HEK293T (cell line): ENCODE measurements around the gene STK24.

Source experiments
- CTCF ChIA-PET: fragments of 350-600 bp; formaldehyde crosslinking; extraction: SDS; loops from one replicate; lab custom pipeline; 2021; ENCODE audit warnings: antibody characterized with exemption, inconsistent platforms; lab: Yijun Ruan, JAX
- POLR2A ChIA-PET: fragments of 350-600 bp; formaldehyde crosslinking; extraction: SDS; loops from one replicate; lab custom pipeline; 2020; ENCODE audit warnings: antibody characterized with exemption, inconsistent platforms; lab: Yijun Ruan, JAX
- DNase-seq: peaks from one replicate; pipeline ENCODE4 v3.0.0; 2012; ENCODE audit warnings: mixed read lengths; ENCODE audit errors: extremely low spot score
- ARNT ChIP-seq: fragments of 450-650 bp; IDR thresholded peaks from 2 replicates; pipeline ENCODE4 v1.6.1; 2017; ENCODE audit warnings: mild to moderate bottlenecking
- BHLHE40 ChIP-seq: fragments of 450-650 bp; IDR thresholded peaks from 2 replicates; pipeline ENCODE4 v1.6.1; 2016; ENCODE audit warnings: mild to moderate bottlenecking, moderate library complexity, borderline replicate concordance
- CTBP1 ChIP-seq: fragments of 450-650 bp; IDR thresholded peaks from 2 replicates; pipeline ENCODE4 v1.6.1; 2016; ENCODE audit warnings: borderline replicate concordance
- ELF4 ChIP-seq: fragments of 450-650 bp; IDR thresholded peaks from 2 replicates; pipeline ENCODE4 v1.6.1; 2017; ENCODE audit warnings: antibody characterized with exemption
- FOXA1 ChIP-seq: fragments of 450-650 bp; IDR thresholded peaks from 2 replicates; pipeline ENCODE4 v1.6.1; 2016; ENCODE audit warnings: mild to moderate bottlenecking
- FOXK2 ChIP-seq: fragments of 450-650 bp; IDR thresholded peaks from 2 replicates; pipeline ENCODE4 v1.6.1; 2016; ENCODE audit warnings: mild to moderate bottlenecking
- FOXM1 ChIP-seq: fragments of 450-650 bp; IDR thresholded peaks from 2 replicates; pipeline ENCODE4 v1.6.1; 2017; ENCODE audit warnings: mild to moderate bottlenecking, borderline replicate concordance
- HDGF ChIP-seq: fragments of 450-650 bp; IDR thresholded peaks from 2 replicates; pipeline ENCODE4 v1.6.1; 2017; ENCODE audit warnings: antibody characterized with exemption, borderline replicate concordance
- L3MBTL2 ChIP-seq: fragments of 450-650 bp; conservative IDR thresholded peaks from 2 replicates; pipeline ENCODE4 v1.6.1; 2016; ENCODE audit warnings: mild to moderate bottlenecking
- LEF1 ChIP-seq: fragments of 450-650 bp; IDR thresholded peaks from 2 replicates; pipeline ENCODE4 v1.6.1; 2017; ENCODE audit warnings: mild to moderate bottlenecking, borderline replicate concordance
- NFRKB ChIP-seq: fragments of 450-650 bp; IDR thresholded peaks from 2 replicates; pipeline ENCODE4 v1.6.1; 2016; ENCODE audit warnings: mild to moderate bottlenecking, moderate library complexity
- SP1 ChIP-seq: fragments of 450-650 bp; IDR thresholded peaks from 2 replicates; pipeline ENCODE4 v1.6.1; 2017
- SUZ12 ChIP-seq: fragments of 450-650 bp; IDR thresholded peaks from 2 replicates; pipeline ENCODE4 v1.6.1; 2016; ENCODE audit warnings: mild to moderate bottlenecking
- TARDBP ChIP-seq: fragments of 450-650 bp; IDR thresholded peaks from 2 replicates; pipeline ENCODE4 v1.6.1; 2016
- ZNF384 ChIP-seq: fragments of 450-650 bp; IDR thresholded peaks from 2 replicates; pipeline ENCODE4 v1.6.1; 2016
- TF ChIP-seq, protein P1 (sequence below): fragments of 450-650 bp; IDR thresholded peaks from 2 replicates; pipeline ENCODE4 v1.6.1; 2016

STK24 gene

GRCh38 chr13:98514288-98514687, 62.6 kb downstream of the STK24 start:
- no peak for TF ChIP-seq ARNT
- no peak for TF ChIP-seq SUZ12
- TF ChIP-seq HDGF, result no peak
- TF ChIP-seq SP1, result no peak
- TF ChIP-seq LEF1, result no peak
- TF ChIP-seq, protein P1, sequence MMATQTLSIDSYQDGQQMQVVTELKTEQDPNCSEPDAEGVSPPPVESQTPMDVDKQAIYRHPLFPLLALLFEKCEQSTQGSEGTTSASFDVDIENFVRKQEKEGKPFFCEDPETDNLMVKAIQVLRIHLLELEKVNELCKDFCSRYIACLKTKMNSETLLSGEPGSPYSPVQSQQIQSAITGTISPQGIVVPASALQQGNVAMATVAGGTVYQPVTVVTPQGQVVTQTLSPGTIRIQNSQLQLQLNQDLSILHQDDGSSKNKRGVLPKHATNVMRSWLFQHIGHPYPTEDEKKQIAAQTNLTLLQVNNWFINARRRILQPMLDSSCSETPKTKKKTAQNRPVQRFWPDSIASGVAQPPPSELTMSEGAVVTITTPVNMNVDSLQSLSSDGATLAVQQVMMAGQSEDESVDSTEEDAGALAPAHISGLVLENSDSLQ, result no peak
- no peak for TF ChIP-seq FOXK2
- no peak for TF ChIP-seq TARDBP
- no peak for TF ChIP-seq CTBP1
- TF ChIP-seq L3MBTL2, result no peak
- TF ChIP-seq FOXA1, result no peak
- no peak for TF ChIP-seq NFRKB
- no peak for TF ChIP-seq BHLHE40
- POLR2A ChIA-PET, result no interaction called here
- DNase-seq, result no peak
- CTCF ChIA-PET, result no interaction called here

- ChIA-PET CTCF (interaction anchor here (0.6 kb wide), 1 partner anchor 159 kb away, joined by 3 read pairs; no protein-coding TSS in a partner anchor), POLR2A (no interaction called here)
- TF ChIP-seq FOXK2 (no peak), L3MBTL2 (no peak), LEF1 (no peak), CTBP1 (no peak), FOXA1 (no peak), ARNT (no peak), BHLHE40 (no peak), FOXM1 (no peak), HDGF (no peak)
- DNase-seq, result no peak
These were observed 63.1 kb downstream of the STK24 start for GRCh38 chr13:98513837-98514236.

DNA sequence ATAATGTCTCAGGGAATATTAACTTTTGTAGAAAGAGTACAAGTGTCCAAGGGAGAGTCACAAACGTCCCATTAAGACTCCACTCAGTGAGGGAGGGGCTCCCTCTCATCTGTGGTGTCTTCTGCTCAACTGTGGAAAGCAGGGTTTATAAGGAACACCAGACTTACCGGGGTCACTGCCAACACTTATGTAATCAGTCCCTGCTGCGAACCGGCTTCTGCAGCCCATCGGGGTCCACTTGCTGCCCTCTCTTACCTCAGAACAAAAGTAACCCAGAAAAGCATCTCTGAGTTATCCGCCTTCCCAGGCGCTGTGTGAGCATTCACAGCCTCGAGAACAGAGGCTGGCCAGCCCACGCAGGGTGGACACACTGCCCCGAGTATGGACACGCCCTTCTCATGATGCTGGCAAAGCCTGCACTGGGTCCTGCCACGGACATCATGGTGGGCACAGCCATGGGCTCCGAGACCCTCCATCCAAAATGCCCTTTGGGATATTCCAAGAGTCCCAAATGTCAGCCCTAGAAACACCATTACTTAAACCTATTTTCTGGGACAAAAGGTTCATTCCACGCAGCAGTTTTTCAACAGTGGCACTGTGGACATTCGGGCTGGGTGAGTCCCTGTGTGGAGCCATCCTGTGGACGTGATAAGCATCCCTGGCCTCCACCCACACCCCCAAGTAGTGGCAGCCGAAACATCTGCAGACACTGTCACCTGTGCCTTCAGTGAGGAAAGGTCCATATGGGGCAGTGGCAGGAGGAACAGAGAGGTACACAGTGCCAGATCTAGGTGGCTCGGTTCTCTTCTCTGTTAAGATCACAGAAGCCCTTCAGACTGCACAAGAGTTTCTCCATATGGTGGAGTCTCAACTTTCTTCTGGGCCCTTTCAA, 63.9 kb downstream of the STK24 start:
- ChIA-PET CTCF (interaction anchor here (0.6 kb wide), 1 partner anchor 160 kb away, joined by 3 read pairs; no protein-coding TSS in a partner anchor), POLR2A (no interaction called here)
- no peak for TF ChIP-seq TARDBP
- TF ChIP-seq ELF4, result no peak
- TF ChIP-seq ARNT, result no peak
- no peak for TF ChIP-seq SP1
- TF ChIP-seq NFRKB, result no peak
- TF ChIP-seq, protein P1, result no peak
- no peak for TF ChIP-seq BHLHE40
- no peak for TF ChIP-seq SUZ12
- no peak for TF ChIP-seq CTBP1
- no peak for TF ChIP-seq LEF1
- TF ChIP-seq FOXK2, result no peak
- no peak for TF ChIP-seq FOXM1
- no peak for TF ChIP-seq ZNF384
- DNase-seq, result no peak

- POLR2A ChIA-PET, result no interaction called here
- no peak for DNase-seq
- TF ChIP-seq FOXA1 (no peak), BHLHE40 (no peak), ELF4 (no peak), SP1 (no peak), TARDBP (no peak), L3MBTL2 (no peak), LEF1 (no peak), FOXM1 (no peak), SUZ12 (no peak), FOXK2 (no peak), ARNT (no peak), NFRKB (no peak), CTBP1 (no peak), ZNF384 (no peak)
- TF ChIP-seq, protein P1, result no peak
- CTCF ChIA-PET, result no interaction called here
These were observed 65.5 kb downstream of the STK24 start for GRCh38 chr13:98511435-98511834.

DNA sequence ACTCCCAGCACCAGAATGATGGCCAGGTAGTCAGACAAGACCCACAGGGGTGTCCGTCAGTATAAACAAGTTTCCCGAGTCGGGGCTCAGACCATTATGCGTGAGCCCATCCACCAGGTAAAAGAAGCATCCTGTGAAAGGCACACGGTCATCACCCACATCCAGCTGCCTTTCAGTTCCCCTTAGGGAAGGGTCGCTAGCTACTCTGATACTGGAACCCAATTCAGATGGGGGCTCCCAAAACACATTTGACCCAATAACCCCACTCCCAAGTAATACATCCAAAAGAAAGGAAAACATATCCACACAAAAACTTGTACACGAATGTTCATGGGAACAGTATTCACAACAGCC, 66.8 kb downstream of the STK24 start:
- CTCF ChIA-PET, result no interaction called here
- TF ChIP-seq NFRKB (no peak), SP1 (no peak), CTBP1 (no peak), FOXK2 (no peak), ZNF384 (no peak), FOXA1 (no peak), TARDBP (no peak), SUZ12 (no peak), ARNT (no peak)
- no peak for DNase-seq
- POLR2A ChIA-PET, result no interaction called here

DNA sequence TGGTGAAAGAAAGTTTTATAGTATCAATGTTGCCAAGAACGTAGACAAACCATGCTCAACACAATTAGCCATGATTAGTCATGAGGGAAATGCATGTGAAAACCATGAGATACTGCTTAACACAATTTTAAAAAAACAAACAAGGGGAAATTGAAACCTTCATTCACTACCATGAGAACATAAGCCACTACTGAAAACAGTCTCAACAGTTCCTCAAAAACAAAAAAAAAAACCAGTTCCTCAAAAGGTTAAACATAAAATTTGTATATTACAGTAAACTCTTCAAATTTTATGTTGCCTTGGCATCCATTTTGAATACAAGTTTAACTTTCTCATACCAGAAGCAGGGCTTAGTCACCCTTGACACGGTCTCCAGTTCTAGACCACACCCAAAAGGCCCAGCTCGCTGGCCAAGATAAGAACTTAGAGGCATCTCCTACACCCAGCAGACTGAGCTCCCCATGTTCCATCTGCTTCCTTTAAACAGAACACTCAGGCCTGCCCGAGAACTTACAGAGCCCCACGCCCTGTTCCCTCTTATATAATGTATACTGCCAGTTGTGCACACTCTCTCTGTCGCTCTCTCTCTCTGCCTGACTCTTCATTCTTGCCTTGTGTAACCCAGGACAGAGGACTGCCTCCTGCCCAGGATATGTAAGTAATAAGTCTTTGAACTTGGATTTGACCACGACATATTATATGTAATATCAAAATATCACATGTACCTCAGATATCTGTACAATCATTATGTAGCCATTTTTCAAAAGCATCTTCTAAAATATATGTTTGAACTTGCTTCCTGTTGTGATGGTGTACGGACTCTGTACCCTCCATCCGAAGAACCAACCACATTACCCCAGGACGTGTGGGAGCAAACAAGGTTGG, 67.4 kb downstream of the STK24 start:
- ChIA-PET POLR2A (no interaction called here), CTCF (no interaction called here)
- TF ChIP-seq BHLHE40, result no peak
- TF ChIP-seq, protein P1, result no peak
- no peak for TF ChIP-seq ARNT
- no peak for TF ChIP-seq LEF1
- TF ChIP-seq L3MBTL2, result no peak
- no peak for TF ChIP-seq TARDBP
- TF ChIP-seq FOXK2, result no peak
- TF ChIP-seq ELF4, result no peak
- no peak for TF ChIP-seq SP1
- no peak for TF ChIP-seq ZNF384
- no peak for TF ChIP-seq FOXM1
- DNase-seq, result no peak
